Natural killer cell (primary cell): Measurements from ENCODE around the gene KDM5B. TPM values are rescaled to one million over a fixed set of nuclear protein-coding genes. Genes with fewer than 3 reads are reported as not detected.
"Not testable (repeated sequence)": the region's sequence is repeated elsewhere in the genome, so short reads cannot be mapped to it uniquely, and the experiment has no call there.

ENCODE experiments used
- ATAC-seq, 3 donors: fragments of 150-1000 bp in 2 of 3; fragments of 200-7000 bp in 1 of 3; cut with Tn5 transposase; 1 replicate in 1 of 3; 2 replicates in 2 of 3; pipeline ENCODE4 v1.10.0; 2021; ENCODE audit warnings: mild to moderate bottlenecking in 2 of 3, moderate library complexity in 2 of 3
- DNase-seq, 2 donors: peaks; one replicate each; pipeline versions ENCODE4 v3.0.0 to v3.0.0-alpha.2; 2013 to 2021; ENCODE audit warnings: mixed read lengths in 1 of 2
- H3K27ac ChIP-seq: one replicate; pipeline ENCODE4 v1.5.1; 2013; ENCODE audit warnings: mild to moderate bottlenecking, low read length
- H3K27me3 ChIP-seq: one replicate; pipeline ENCODE4 v1.6.1; 2013; ENCODE audit warnings: low read length; ENCODE audit not compliant: control insufficient read depth, insufficient read depth
- H3K36me3 ChIP-seq: one replicate; pipeline ENCODE4 v1.6.1; 2013; ENCODE audit warnings: low read length; ENCODE audit not compliant: control insufficient read depth, insufficient read depth
- H3K4me1 ChIP-seq: one replicate; pipeline ENCODE4 v1.6.1; 2013; ENCODE audit warnings: low read length; ENCODE audit not compliant: control insufficient read depth, insufficient read depth
- H3K4me3 ChIP-seq: one replicate; pipeline ENCODE4 v1.5.1; 2013; ENCODE audit warnings: low read length
- H3K9me3 ChIP-seq: one replicate; pipeline ENCODE4 v1.6.1; 2013; ENCODE audit warnings: low read length; ENCODE audit not compliant: control insufficient read depth, insufficient read depth
- H3K27ac Mint-ChIP-seq, 2 donors: one replicate each; pipeline ENCODE4 v1.8.0; 2022; ENCODE audit warnings: mild to moderate bottlenecking in 2 of 2, mixed read lengths in 2 of 2, moderate library complexity in 1 of 2
- H3K27me3 Mint-ChIP-seq, 2 donors: one replicate each; pipeline ENCODE4 v1.8.0; 2022; ENCODE audit warnings: low read depth in 2 of 2, mixed read lengths in 2 of 2
- H3K36me3 Mint-ChIP-seq: one replicate; pipeline ENCODE4 v1.8.0; 2022; ENCODE audit warnings: mixed read lengths
- H3K4me1 Mint-ChIP-seq, 2 donors: one replicate each; pipeline ENCODE4 v1.8.0; 2022; ENCODE audit warnings: mixed read lengths in 2 of 2
- H3K4me3 Mint-ChIP-seq: one replicate; pipeline ENCODE4 v1.8.0; 2022; ENCODE audit warnings: mild to moderate bottlenecking, moderate library complexity, mixed read lengths
- H3K9me3 Mint-ChIP-seq, 2 donors: one replicate each; pipeline ENCODE4 v1.8.0; 2022; ENCODE audit warnings: mixed read lengths in 2 of 2
- WGBS: methylation state at CpG from one replicate; pipeline ENCODE4 v1.1.7; 2013; ENCODE audit warnings: missing lambda C conversion rate; ENCODE audit not compliant: insufficient coverage; 5-methylcytosine and 5-hydroxymethylcytosine counted together
- intact Hi-C: fragments of 100-400 bp; cut with micrococcal nuclease; formaldehyde crosslinking; loops from one replicate; pipeline ENCODE4 v1.14.2; 2022
- total RNA-seq, 4 donors: library from RNA; stranded (reverse); fragments of 120-200 nt in 1 of 4; gene quantifications; one replicate each; pipeline versions ENCODE4 v1.2.3 to v1.2.4, GENCODE V29; 2013 to 2022
- TF ChIP-seq, protein P1 (sequence below): fragments of 200-600 bp; IDR thresholded peaks from one replicate; pipeline ENCODE4 v1.8.0; 2022; ENCODE audit warnings: antibody characterized with exemption

The KDM5B gene
- total RNA-seq, 3 donors from 2014 or later (not counting 1 experiment from before 2014, with no cell fraction given): 107 to 121 (median 108) TPM

DNA sequence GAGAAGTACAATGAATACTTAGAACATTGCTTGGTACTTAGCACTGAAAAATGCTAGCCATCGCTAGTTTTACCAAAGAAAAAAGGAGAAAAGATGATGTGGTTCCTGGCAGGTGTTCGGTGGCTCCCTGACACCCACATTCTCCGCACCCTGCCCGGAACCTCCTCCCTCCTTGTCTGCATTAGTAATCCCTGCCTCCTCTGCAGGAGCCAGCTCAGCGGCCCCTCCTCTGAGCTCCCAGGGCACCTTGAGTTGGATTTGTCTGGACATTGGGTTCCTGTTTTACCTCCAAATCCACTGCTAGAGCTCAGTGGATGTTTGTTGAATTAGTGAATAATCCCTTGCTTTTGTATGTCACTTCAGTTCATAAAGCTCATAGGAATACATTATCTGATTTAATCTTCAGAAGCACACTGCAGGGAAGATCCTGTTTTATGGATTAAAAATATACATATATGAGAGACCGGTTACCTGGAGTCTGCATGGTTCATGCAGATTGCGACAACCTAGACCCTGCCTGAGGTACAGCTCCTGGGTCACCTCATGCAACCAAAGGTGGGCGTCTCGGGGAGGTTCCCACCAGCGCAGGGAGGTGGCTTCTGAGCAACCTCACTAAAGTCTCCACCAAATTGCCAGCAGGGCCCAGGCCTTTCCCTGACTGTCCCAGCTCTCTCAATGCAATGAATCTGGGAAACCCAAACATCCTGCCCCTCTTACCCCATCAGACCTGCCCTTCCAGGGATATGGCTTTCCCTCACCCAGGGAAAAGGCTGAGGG lies 26.7 kb upstream of the KDM5B start:
- Histone ChIP-seq H3K27me3 (peaks cover 3% of the 10 kb centered on the region), H3K27ac (no peak overlapping the region), H3K36me3 (no peaks in the 10 kb centered on the region), H3K4me1 (peaks cover 33% of the 10 kb centered on the region), H3K4me3 (no peak overlapping the region), H3K9me3 (no peaks in the 10 kb centered on the region)
- no peaks in the 10 kb centered on the region for H3K9me3 Mint-ChIP-seq
- H3K27me3 Mint-ChIP-seq: peaks cover 7 to 13% of the 10 kb centered on the region in 2 donors
- peak overlapping the region; percentile 53 to 65 for H3K27ac Mint-ChIP-seq
- H3K36me3 Mint-ChIP-seq: no peaks in the 10 kb centered on the region
- ATAC-seq (peak in 2 of 3 donors; percentile 12 to 22), DNase-seq (no peak)
- H3K4me1 Mint-ChIP-seq: peaks cover 27 to 33% of the 10 kb centered on the region in 2 donors
- intact Hi-C loops: no loop called here
- H3K4me3 Mint-ChIP-seq: peak overlapping the region; percentile 47
- whole genome bisulfite sequencing: 63% methylated on average over 10 of the region's 10 CpGs
- TF ChIP-seq, protein P1, sequence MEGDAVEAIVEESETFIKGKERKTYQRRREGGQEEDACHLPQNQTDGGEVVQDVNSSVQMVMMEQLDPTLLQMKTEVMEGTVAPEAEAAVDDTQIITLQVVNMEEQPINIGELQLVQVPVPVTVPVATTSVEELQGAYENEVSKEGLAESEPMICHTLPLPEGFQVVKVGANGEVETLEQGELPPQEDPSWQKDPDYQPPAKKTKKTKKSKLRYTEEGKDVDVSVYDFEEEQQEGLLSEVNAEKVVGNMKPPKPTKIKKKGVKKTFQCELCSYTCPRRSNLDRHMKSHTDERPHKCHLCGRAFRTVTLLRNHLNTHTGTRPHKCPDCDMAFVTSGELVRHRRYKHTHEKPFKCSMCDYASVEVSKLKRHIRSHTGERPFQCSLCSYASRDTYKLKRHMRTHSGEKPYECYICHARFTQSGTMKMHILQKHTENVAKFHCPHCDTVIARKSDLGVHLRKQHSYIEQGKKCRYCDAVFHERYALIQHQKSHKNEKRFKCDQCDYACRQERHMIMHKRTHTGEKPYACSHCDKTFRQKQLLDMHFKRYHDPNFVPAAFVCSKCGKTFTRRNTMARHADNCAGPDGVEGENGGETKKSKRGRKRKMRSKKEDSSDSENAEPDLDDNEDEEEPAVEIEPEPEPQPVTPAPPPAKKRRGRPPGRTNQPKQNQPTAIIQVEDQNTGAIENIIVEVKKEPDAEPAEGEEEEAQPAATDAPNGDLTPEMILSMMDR: no peak

DNA sequence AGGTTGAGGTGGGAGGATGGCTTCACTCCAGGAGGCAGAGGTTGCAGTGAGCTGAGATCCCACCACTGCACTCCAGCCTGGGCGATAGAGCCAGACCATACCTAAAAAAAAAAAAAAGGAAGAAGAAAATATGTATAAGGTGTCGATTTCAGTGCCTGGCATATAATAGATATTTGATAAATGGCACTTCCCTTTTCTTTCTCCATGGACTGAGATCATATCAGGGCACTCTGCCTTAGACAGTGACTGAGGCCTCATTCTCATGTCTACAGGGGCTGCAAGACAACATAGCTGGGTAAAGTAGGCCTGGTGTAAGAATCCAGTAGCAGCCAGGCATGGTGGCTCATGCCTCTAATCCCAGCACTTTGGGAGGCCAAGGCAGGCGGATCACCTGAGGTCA lies 23.7 kb upstream of the KDM5B start:
- Histone ChIP-seq H3K36me3 (no peaks in the 10 kb centered on the region), H3K27ac (no peak overlapping the region), H3K4me1 (peaks cover 23% of the 10 kb centered on the region), H3K27me3 (no peaks in the 10 kb centered on the region), H3K9me3 (no peaks in the 10 kb centered on the region), H3K4me3 (no peak overlapping the region)
- H3K27me3 Mint-ChIP-seq: peaks cover 0 to 3% of the 10 kb centered on the region in 2 donors
- 77% methylated on average over 3 of the region's 3 CpGs for WGBS
- H3K27ac Mint-ChIP-seq: no peak overlapping the region
- no peak overlapping the region for H3K4me3 Mint-ChIP-seq
- DNase-seq (no peak), ATAC-seq (no peak)
- peaks cover 22% of the 10 kb centered on the region in 2 donors for H3K4me1 Mint-ChIP-seq
- intact Hi-C loops: no loop called here
- no peaks in the 10 kb centered on the region for H3K9me3 Mint-ChIP-seq
- TF ChIP-seq, protein P1: no peak
- no peaks in the 10 kb centered on the region for H3K36me3 Mint-ChIP-seq

DNA sequence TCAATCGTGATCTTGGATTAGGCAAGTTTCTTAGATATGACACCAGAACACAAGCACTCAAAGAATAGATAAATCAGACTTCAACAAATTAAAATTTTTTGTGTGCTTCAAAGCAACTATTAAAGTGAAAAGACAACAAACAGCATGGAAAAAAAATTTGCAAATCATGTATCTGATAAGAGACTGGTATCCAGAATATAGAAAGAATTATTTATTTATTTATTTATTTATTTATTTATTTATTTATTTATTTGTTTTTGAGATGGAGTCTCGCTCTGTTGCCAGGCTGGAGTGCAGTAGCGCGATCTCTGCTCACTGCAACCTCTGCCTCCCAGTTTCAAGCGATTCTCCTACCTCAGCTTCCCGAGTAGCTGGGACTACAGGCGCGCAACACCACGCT lies 21.0 kb upstream of the KDM5B start:
- H3K4me3 ChIP-seq, H3K9me3 ChIP-seq, H3K4me3 Mint-ChIP-seq, H3K27ac Mint-ChIP-seq, H3K36me3 Mint-ChIP-seq, H3K27me3 ChIP-seq, H3K27ac ChIP-seq, ATAC-seq, H3K9me3 Mint-ChIP-seq, H3K4me1 ChIP-seq, H3K4me1 Mint-ChIP-seq, H3K36me3 ChIP-seq, intact Hi-C loops, DNase-seq: not testable (repeated sequence)
- peaks cover 3 to 17% of the 10 kb centered on the region in 2 donors for H3K27me3 Mint-ChIP-seq
- 96% methylated on average over 9 of the region's 9 CpGs for WGBS

DNA sequence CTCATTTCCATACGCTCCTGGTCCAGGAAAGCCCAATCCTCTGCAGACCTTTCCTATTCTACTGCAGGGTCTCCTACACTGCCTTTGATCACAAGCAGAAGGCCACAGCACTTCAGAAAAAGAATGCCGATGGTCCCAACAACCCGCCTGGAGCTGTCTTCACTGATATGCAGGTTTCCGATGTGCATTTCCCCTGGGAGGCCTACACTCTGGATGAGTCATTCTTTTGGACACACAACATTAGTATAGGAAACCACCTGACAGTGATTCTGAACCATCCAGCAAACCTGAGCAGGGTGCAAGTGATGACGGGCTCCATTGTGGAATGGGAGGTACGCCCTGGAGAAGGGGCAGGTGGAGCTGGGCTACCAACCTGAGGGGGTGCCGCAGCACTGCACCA lies 17.5 kb upstream of the KDM5B start:
- intact Hi-C loops: no loop called here
- Mint-ChIP-seq H3K27me3 (peaks cover 10 to 17% of the 10 kb centered on the region in 2 donors), H3K27ac (no peak overlapping the region), H3K9me3 (no peaks in the 10 kb centered on the region), H3K36me3 (no peaks in the 10 kb centered on the region), H3K4me1 (no peaks in the 10 kb centered on the region), H3K4me3 (no peak overlapping the region)
- TF ChIP-seq, protein P1: no peak
- Histone ChIP-seq H3K9me3 (no peaks in the 10 kb centered on the region), H3K36me3 (no peaks in the 10 kb centered on the region), H3K4me1 (no peaks in the 10 kb centered on the region), H3K27me3 (no peaks in the 10 kb centered on the region), H3K4me3 (no peak overlapping the region), H3K27ac (no peak overlapping the region)
- DNase-seq: no peak
- 85% methylated on average over 7 of the region's 7 CpGs for WGBS
- ATAC-seq: no peak
